WERI-Rb-1 (cell line): ENCODE measurements around the gene MICAL3.

ENCODE experiments used
- DNase-seq: peaks from one replicate; pipeline ENCODE4 v3.0.0-alpha.2; 2020
- H3K27ac ChIP-seq: fragments of 250-450 bp; sonication (Bioruptor Pico); 2 replicates; pipeline ENCODE4 v1.5.1; 2020; ENCODE audit warnings: mild to moderate bottlenecking, moderate library complexity
- H3K27me3 ChIP-seq: fragments of 250-450 bp; sonication (Bioruptor Pico); 2 replicates; pipeline ENCODE4 v1.5.1; 2021; ENCODE audit warnings: mild to moderate bottlenecking, low read depth, moderate library complexity; ENCODE audit not compliant: insufficient read depth, severe bottlenecking
- H3K36me3 ChIP-seq: fragments of 250-450 bp; sonication (Bioruptor Pico); 2 replicates; pipeline ENCODE4 v1.5.1; 2020; ENCODE audit warnings: mild to moderate bottlenecking, moderate library complexity
- H3K4me3 ChIP-seq: 2 replicates; pipeline ENCODE4 v1.5.1; 2011; ENCODE audit warnings: low read depth, mild to moderate bottlenecking, control low read depth, low read length
- H3K9me3 ChIP-seq: fragments of 250-450 bp; sonication (Bioruptor Pico); 2 replicates; pipeline ENCODE4 v1.5.1; 2021; ENCODE audit warnings: mild to moderate bottlenecking, moderate library complexity; ENCODE audit not compliant: severe bottlenecking
- TF ChIP-seq, protein P1 (sequence below): IDR thresholded peaks from 2 replicates; pipeline ENCODE4 v1.5.1; 2011; ENCODE audit warnings: low read depth, mild to moderate bottlenecking, control low read depth, inconsistent platforms, low read length

The MICAL3 gene

DNA sequence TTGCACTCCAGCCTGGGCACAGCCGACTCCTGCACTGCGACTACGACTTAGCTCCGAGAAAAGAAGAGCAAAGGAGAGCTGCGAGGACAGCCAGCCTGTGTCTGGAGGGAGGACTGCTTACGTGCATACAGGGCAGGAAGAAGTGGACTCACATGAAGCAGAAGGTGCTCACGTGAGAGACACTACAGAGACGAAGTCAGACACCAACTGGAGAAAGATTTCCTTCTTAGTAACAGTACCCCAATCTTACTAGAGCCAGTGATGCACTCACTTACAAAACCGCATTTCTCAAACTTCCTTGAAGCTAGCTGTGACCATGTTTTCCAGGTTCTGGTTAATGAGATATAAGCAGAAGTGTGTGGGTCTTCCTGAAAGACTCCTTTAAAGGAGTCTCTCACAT is 67.7 kb downstream of the MICAL3 start:
- no peaks in the 10 kb centered on the region for H3K27me3 ChIP-seq
- H3K27ac ChIP-seq: no peak overlapping the region
- H3K4me3 ChIP-seq: no peak overlapping the region
- TF ChIP-seq, protein P1, sequence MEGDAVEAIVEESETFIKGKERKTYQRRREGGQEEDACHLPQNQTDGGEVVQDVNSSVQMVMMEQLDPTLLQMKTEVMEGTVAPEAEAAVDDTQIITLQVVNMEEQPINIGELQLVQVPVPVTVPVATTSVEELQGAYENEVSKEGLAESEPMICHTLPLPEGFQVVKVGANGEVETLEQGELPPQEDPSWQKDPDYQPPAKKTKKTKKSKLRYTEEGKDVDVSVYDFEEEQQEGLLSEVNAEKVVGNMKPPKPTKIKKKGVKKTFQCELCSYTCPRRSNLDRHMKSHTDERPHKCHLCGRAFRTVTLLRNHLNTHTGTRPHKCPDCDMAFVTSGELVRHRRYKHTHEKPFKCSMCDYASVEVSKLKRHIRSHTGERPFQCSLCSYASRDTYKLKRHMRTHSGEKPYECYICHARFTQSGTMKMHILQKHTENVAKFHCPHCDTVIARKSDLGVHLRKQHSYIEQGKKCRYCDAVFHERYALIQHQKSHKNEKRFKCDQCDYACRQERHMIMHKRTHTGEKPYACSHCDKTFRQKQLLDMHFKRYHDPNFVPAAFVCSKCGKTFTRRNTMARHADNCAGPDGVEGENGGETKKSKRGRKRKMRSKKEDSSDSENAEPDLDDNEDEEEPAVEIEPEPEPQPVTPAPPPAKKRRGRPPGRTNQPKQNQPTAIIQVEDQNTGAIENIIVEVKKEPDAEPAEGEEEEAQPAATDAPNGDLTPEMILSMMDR: no peak
- no peaks in the 10 kb centered on the region for H3K9me3 ChIP-seq
- DNase-seq: no peak
- H3K36me3 ChIP-seq: no peaks in the 10 kb centered on the region

DNA sequence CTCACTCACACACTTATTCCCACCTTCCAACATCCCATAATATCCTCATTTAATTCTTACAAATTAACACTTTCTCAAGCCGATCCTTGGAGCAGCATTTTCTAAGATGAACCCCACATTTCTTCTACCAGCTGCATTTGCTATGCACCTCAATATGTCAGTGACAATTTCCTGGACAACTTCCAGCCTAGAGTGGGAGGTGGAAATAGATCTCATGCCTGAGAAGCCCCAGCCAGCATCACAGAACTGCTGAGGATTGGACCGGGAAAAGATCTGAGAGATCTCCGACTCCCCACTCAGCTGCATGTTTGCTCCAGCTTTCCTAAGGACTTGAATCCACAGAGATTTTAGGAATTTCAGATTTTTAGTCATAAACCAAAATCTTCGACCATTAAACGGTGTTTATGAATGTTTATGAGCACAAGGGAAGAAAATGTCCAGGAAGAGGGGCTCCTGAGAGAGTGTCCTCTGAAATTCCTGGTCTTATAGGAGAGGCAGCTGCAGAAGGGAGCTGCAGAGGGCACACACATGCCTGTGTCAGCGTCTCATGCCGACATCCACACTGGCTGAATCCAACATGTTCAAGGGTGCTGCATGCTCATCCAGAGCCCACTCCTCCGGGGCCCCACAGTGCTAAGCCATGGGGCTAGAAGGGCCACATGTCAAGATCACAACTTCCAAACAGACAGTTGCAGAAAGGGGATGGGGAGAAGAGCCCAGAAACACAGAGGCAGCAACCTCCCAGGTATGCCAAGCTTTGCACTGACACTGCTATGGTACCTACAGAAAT is 68.6 kb downstream of the MICAL3 start:
- no peak overlapping the region for H3K4me3 ChIP-seq
- no peak overlapping the region for H3K27ac ChIP-seq
- no peaks in the 10 kb centered on the region for H3K27me3 ChIP-seq
- no peak for DNase-seq
- no peaks in the 10 kb centered on the region for H3K9me3 ChIP-seq
- TF ChIP-seq, protein P1: no peak
- H3K36me3 ChIP-seq: no peaks in the 10 kb centered on the region

DNA sequence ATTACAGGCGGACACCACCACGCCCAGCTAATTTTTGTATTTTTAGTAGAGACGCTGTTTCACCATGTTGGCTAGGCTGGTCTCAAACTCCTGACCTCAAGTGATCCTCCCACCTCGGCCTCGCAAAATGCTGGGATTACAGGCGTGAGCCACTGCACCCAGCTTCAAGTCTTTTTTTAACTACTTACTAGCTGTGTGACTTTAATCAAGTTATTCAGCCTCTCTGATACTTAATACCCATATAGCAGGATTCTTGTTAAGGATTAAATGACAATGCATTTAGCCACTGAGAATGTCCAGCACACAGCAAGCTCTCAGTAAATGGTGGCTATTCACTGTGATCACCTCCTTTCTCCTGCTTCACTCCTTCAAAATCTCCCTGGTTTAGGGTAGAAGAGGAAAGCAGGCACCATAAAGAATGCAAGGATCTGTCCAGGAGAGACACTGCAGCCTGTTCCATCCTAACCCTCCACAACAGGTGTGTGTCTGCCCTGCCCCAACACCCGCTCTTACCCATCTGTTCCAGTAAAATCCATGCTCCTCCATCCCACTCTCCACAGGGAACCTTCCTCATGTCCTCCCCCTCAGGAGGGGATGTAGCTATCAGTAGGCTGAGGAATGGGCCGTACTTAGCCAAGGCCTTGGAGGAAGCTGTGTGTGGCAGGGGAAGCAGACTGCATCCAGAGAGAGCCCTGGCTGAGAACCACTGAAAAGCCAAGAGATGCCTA is 69.3 kb downstream of the MICAL3 start:
- H3K27me3 ChIP-seq: no peaks in the 10 kb centered on the region
- no peaks in the 10 kb centered on the region for H3K9me3 ChIP-seq
- no peak overlapping the region for H3K4me3 ChIP-seq
- DNase-seq: peak; percentile 44
- no peak overlapping the region for H3K27ac ChIP-seq
- H3K36me3 ChIP-seq: no peaks in the 10 kb centered on the region
- TF ChIP-seq, protein P1: no peak

DNA sequence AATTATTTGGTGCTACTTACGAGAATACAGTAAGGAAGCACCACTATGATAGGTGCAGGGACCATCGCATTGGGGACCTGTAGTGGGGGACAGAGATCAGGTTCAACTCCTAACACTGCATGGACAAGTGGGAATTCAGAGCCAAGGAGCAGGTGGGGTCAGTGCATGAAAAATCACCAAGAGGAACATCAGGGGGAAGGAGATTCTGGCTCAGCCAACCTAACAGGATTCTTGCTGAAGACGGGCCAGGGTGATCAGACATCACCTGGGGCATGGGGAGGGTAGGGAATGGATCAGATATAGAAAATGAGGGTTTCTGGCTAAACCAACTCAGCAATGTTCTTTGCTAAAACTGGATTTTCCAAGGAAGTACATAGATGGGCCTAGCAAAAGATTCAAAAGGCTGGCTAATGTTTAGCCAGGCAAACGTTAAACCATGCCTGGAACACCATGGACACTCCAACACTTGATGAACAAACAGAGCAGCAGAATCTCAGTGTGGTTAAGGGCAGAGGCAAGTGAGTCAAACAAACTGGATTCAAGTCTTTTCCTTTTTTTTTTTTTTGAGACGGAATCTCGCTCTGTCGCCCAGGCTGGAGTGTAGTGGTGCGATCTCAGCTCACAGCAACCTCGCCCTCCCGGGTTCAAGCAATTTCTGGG is 70.0 kb downstream of the MICAL3 start:
- Histone ChIP-seq H3K27ac (no peak overlapping the region), H3K4me3 (no peak overlapping the region), H3K9me3 (no peaks in the 10 kb centered on the region), H3K27me3 (no peaks in the 10 kb centered on the region), H3K36me3 (no peaks in the 10 kb centered on the region)
- no peak for DNase-seq
- TF ChIP-seq, protein P1: no peak

DNA sequence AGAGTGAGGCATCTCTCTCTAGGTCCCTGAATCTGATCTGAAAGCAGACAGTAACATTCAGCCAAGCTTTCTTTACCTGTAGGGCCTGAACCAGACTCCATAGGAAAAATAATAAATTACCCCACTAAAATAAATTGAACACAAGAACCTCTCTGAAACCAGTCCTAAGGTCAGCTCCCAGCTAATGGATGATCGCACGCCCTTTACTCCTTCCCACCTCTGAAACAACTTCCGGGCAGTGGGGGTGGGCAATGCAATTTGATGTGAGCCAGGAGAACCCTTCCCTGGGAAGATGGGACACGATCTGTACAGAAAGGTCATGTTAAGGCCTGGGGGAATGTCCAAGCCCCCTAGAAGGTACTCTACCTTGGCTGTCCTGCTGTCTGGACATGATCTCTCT is 71.2 kb downstream of the MICAL3 start:
- Histone ChIP-seq H3K36me3 (no peaks in the 10 kb centered on the region), H3K27me3 (no peaks in the 10 kb centered on the region), H3K27ac (no peak overlapping the region), H3K9me3 (no peaks in the 10 kb centered on the region), H3K4me3 (no peak overlapping the region)
- TF ChIP-seq, protein P1: no peak
- DNase-seq: no peak
